ENCODE data around the gene MGLL. TPM values are rescaled to one million over a fixed set of nuclear protein-coding genes. Genes with fewer than 3 reads are reported as not detected.

MGLL gene
- total and polyA plus RNA-seq, 4 donors: 9.4 to 277 (median 74.2) TPM

DNA sequence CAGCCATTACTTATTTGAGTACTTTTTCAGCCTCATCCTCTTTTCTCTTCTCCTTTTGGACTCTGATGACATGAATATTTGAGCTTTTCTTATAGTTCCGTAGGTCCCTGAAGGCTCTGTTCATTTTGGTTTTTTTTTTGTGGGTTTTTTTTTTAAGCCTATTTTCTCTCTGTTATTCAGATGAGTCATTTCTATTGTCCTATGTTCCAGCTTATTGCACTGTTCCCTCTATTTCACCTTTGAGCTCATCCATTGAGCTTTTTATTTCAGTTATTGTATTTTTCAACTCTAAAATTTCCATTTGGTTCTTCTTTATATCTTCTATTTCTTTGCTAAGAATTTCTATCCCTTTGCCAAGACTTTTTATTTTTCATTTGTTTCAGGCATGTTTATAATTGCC, 7.2 kb upstream of the MGLL start:
- Histone ChIP-seq H3K27ac (ENCODE audit: low read depth in 1 of 2, low read length in 2 of 2) (no peak overlapping the region), H3K36me3 (ENCODE audit: control insufficient read depth in 4 of 4, insufficient read depth in 3 of 4, low read depth in 1 of 4, low read length in 3 of 4) (no peaks in the 10 kb centered on the region), H3K4me1 (ENCODE audit: control insufficient read depth in 4 of 4, insufficient read depth in 4 of 4, low read length in 3 of 4) (peaks cover 0 to 20% (median 12%) of the 10 kb centered on the region in 4 donors), H3K4me3 (ENCODE audit: low read depth in 1 of 3, low read length in 3 of 3) (no peak overlapping the region), H3K9ac (ENCODE audit: low read depth in 1 of 2, low read length in 2 of 2) (no peak overlapping the region), H3K9me3 (ENCODE audit: control insufficient read depth in 4 of 4, low read length in 3 of 4) (no peaks in the 10 kb centered on the region), H3K27me3 (ENCODE audit: control insufficient read depth in 4 of 4, insufficient read depth in 4 of 4, low read length in 3 of 4) (no peaks in the 10 kb centered on the region)
- DNase-seq (ENCODE audit: low spot score): no peak
- WGBS: 94% methylated on average over 1 of the region's 1 CpG
- TF ChIP-seq, protein P1, sequence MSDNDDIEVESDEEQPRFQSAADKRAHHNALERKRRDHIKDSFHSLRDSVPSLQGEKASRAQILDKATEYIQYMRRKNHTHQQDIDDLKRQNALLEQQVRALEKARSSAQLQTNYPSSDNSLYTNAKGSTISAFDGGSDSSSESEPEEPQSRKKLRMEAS (IDR thresholded peaks at IDR 0.05): no peak
- TF ChIP-seq RAD21 (IDR thresholded peaks at IDR 0.05): no peak
- TF ChIP-seq, protein P2, sequence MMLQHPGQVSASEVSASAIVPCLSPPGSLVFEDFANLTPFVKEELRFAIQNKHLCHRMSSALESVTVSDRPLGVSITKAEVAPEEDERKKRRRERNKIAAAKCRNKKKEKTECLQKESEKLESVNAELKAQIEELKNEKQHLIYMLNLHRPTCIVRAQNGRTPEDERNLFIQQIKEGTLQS (IDR thresholded peaks at IDR 0.05): no peak
- TF ChIP-seq EGR1 (IDR thresholded peaks at IDR 0.05; ENCODE audit: low read depth in 2 of 2): no peak
- no peak for TF ChIP-seq FOXA1 (IDR thresholded peaks at IDR 0.05)
- no peak for TF ChIP-seq NR2F2 (IDR thresholded peaks at IDR 0.05)
- no peak for TF ChIP-seq JUND (IDR thresholded peaks at IDR 0.05)
- TF ChIP-seq HNF4A (conservative IDR thresholded peaks at IDR 0.05): no peak
- TF ChIP-seq, protein P3, sequence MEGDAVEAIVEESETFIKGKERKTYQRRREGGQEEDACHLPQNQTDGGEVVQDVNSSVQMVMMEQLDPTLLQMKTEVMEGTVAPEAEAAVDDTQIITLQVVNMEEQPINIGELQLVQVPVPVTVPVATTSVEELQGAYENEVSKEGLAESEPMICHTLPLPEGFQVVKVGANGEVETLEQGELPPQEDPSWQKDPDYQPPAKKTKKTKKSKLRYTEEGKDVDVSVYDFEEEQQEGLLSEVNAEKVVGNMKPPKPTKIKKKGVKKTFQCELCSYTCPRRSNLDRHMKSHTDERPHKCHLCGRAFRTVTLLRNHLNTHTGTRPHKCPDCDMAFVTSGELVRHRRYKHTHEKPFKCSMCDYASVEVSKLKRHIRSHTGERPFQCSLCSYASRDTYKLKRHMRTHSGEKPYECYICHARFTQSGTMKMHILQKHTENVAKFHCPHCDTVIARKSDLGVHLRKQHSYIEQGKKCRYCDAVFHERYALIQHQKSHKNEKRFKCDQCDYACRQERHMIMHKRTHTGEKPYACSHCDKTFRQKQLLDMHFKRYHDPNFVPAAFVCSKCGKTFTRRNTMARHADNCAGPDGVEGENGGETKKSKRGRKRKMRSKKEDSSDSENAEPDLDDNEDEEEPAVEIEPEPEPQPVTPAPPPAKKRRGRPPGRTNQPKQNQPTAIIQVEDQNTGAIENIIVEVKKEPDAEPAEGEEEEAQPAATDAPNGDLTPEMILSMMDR (IDR thresholded peaks at IDR 0.05; ENCODE audit: low read depth, low read length, missing input control): no peak
- TF ChIP-seq, protein P4, sequence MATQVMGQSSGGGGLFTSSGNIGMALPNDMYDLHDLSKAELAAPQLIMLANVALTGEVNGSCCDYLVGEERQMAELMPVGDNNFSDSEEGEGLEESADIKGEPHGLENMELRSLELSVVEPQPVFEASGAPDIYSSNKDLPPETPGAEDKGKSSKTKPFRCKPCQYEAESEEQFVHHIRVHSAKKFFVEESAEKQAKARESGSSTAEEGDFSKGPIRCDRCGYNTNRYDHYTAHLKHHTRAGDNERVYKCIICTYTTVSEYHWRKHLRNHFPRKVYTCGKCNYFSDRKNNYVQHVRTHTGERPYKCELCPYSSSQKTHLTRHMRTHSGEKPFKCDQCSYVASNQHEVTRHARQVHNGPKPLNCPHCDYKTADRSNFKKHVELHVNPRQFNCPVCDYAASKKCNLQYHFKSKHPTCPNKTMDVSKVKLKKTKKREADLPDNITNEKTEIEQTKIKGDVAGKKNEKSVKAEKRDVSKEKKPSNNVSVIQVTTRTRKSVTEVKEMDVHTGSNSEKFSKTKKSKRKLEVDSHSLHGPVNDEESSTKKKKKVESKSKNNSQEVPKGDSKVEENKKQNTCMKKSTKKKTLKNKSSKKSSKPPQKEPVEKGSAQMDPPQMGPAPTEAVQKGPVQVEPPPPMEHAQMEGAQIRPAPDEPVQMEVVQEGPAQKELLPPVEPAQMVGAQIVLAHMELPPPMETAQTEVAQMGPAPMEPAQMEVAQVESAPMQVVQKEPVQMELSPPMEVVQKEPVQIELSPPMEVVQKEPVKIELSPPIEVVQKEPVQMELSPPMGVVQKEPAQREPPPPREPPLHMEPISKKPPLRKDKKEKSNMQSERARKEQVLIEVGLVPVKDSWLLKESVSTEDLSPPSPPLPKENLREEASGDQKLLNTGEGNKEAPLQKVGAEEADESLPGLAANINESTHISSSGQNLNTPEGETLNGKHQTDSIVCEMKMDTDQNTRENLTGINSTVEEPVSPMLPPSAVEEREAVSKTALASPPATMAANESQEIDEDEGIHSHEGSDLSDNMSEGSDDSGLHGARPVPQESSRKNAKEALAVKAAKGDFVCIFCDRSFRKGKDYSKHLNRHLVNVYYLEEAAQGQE (IDR thresholded peaks at IDR 0.05): no peak
- TF ChIP-seq FOXA2 (IDR thresholded peaks at IDR 0.05): no peak
- no peak for TF ChIP-seq TAF1 (conservative IDR thresholded peaks at IDR 0.05)
- no peak for TF ChIP-seq HNF4G (IDR thresholded peaks at IDR 0.05)

DNA sequence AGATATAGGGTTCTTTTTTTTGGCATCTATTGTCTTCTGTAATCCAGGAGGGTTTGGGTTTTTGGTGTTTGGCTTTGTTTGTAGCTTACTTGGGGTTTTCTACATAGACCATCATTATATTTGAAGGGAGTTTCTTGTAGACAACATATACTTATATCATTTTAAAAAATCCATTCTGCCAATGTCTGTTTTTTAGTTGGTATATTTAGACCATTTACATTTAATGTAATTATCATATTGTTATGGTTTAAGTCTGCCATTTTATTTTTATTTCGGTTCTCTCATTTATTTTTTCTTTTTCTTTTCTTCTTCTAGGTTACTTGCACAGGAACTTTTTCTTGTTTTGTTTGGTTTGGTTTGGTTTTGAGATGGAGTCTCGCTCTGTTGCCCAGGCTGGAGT, 5.5 kb upstream of the MGLL start:
- Histone ChIP-seq H3K4me3 (ENCODE audit: low read depth in 1 of 3, low read length in 3 of 3) (no peak overlapping the region), H3K9me3 (ENCODE audit: control insufficient read depth in 4 of 4, low read length in 3 of 4) (no peaks in the 10 kb centered on the region), H3K4me1 (ENCODE audit: control insufficient read depth in 4 of 4, insufficient read depth in 4 of 4, low read length in 3 of 4) (peaks cover 0 to 26% (median 13%) of the 10 kb centered on the region in 4 donors), H3K27me3 (ENCODE audit: control insufficient read depth in 4 of 4, insufficient read depth in 4 of 4, low read length in 3 of 4) (no peaks in the 10 kb centered on the region), H3K27ac (ENCODE audit: low read depth in 1 of 2, low read length in 2 of 2) (no peak overlapping the region), H3K36me3 (ENCODE audit: control insufficient read depth in 4 of 4, insufficient read depth in 3 of 4, low read depth in 1 of 4, low read length in 3 of 4) (no peaks in the 10 kb centered on the region), H3K9ac (ENCODE audit: low read depth in 1 of 2, low read length in 2 of 2) (no peak overlapping the region)
- 89% methylated on average over 2 of the region's 2 CpGs for WGBS
- no peak for DNase-seq (ENCODE audit: low spot score)
- TF ChIP-seq, protein P1 (IDR thresholded peaks at IDR 0.05): no peak
- TF ChIP-seq, protein P5, sequence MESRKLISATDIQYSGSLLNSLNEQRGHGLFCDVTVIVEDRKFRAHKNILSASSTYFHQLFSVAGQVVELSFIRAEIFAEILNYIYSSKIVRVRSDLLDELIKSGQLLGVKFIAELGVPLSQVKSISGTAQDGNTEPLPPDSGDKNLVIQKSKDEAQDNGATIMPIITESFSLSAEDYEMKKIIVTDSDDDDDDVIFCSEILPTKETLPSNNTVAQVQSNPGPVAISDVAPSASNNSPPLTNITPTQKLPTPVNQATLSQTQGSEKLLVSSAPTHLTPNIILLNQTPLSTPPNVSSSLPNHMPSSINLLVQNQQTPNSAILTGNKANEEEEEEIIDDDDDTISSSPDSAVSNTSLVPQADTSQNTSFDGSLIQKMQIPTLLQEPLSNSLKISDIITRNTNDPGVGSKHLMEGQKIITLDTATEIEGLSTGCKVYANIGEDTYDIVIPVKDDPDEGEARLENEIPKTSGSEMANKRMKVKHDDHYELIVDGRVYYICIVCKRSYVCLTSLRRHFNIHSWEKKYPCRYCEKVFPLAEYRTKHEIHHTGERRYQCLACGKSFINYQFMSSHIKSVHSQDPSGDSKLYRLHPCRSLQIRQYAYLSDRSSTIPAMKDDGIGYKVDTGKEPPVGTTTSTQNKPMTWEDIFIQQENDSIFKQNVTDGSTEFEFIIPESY (IDR thresholded peaks at IDR 0.05): no peak
- TF ChIP-seq NR2F2 (IDR thresholded peaks at IDR 0.05): no peak
- no peak for TF ChIP-seq RAD21 (IDR thresholded peaks at IDR 0.05)
- TF ChIP-seq TAF1 (conservative IDR thresholded peaks at IDR 0.05): no peak
- no peak for TF ChIP-seq GABPA (IDR thresholded peaks at IDR 0.05 in 1 of 2, conservative IDR thresholded peaks at IDR 0.05 in 1 of 2)
- TF ChIP-seq, protein P3 (IDR thresholded peaks at IDR 0.05; ENCODE audit: low read depth, low read length, missing input control): no peak
- TF ChIP-seq HNF4A (conservative IDR thresholded peaks at IDR 0.05): no peak
- TF ChIP-seq, protein P2 (IDR thresholded peaks at IDR 0.05): no peak
- no peak for TF ChIP-seq FOXA2 (IDR thresholded peaks at IDR 0.05)
- no peak for TF ChIP-seq SP1 (IDR thresholded peaks at IDR 0.05)
- no peak for TF ChIP-seq FOXA1 (IDR thresholded peaks at IDR 0.05)
- no peak for TF ChIP-seq YY1 (IDR thresholded peaks at IDR 0.05)
- TF ChIP-seq RXRA (IDR thresholded peaks at IDR 0.05): no peak
- no peak for TF ChIP-seq HNF4G (IDR thresholded peaks at IDR 0.05)
